GM12865 (cell line): ENCODE results near the gene ADAMTSL2.

Experiments
- DNase-seq: peaks from one replicate; pipeline ENCODE4 v3.0.0; 2010; ENCODE audit warnings: low read depth
- H3K4me3 ChIP-seq: 2 replicates; pipeline ENCODE4 v1.5.1; 2011; ENCODE audit warnings: mild to moderate bottlenecking, low read depth, low read length, control low read depth
- TF ChIP-seq, protein P1 (sequence below): IDR thresholded peaks from 2 replicates; pipeline ENCODE4 v1.5.1; 2011; ENCODE audit warnings: low read length, control low read depth, low read depth, inconsistent platforms; ENCODE audit not compliant: insufficient read depth; ENCODE audit errors: missing control alignments

ADAMTSL2 gene

DNA sequence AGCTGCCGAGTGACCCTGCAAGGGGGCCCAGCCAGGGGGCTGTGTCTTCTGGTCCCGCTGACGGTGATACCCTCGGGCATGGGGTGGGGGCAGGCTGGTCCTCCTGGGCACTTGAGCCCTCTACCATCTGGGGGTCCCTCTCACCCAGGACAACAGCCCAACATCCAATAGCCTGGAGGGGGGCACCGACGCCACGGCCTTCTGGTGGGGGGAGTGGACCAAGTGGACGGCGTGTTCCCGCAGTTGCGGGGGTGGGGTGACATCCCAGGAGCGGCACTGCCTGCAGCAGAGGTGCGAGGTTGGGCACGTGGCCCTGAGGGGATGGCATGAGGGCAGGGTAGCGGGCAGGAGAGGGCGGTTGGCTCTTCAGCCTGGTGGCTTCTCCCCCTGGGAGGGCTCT lies 2.8 kb downstream of the ADAMTSL2 start:
- TF ChIP-seq, protein P1, sequence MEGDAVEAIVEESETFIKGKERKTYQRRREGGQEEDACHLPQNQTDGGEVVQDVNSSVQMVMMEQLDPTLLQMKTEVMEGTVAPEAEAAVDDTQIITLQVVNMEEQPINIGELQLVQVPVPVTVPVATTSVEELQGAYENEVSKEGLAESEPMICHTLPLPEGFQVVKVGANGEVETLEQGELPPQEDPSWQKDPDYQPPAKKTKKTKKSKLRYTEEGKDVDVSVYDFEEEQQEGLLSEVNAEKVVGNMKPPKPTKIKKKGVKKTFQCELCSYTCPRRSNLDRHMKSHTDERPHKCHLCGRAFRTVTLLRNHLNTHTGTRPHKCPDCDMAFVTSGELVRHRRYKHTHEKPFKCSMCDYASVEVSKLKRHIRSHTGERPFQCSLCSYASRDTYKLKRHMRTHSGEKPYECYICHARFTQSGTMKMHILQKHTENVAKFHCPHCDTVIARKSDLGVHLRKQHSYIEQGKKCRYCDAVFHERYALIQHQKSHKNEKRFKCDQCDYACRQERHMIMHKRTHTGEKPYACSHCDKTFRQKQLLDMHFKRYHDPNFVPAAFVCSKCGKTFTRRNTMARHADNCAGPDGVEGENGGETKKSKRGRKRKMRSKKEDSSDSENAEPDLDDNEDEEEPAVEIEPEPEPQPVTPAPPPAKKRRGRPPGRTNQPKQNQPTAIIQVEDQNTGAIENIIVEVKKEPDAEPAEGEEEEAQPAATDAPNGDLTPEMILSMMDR: no peak
- H3K4me3 ChIP-seq: no peak overlapping the region
- no peak for DNase-seq

DNA sequence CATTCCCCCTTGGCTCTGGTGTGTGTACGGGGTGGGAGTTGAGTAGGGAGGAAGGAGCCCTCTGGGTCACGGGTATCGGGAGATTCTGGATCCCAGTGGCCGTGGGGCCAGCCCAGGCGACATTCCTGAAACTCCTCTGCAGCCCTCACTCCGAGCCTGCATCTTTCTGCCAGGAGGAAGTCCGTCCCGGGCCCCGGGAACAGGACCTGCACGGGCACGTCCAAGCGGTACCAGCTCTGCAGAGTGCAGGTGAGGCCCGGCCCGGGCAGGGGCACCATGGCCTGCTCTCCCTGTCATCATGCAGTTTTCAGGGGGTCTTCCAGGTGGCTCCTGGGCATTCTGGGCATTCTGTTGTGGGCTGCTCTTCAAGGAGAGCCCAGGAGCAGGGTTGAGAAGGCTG lies 3.7 kb downstream of the ADAMTSL2 start:
- no peak for DNase-seq
- TF ChIP-seq, protein P1: no peak
- H3K4me3 ChIP-seq: no peak overlapping the region

DNA sequence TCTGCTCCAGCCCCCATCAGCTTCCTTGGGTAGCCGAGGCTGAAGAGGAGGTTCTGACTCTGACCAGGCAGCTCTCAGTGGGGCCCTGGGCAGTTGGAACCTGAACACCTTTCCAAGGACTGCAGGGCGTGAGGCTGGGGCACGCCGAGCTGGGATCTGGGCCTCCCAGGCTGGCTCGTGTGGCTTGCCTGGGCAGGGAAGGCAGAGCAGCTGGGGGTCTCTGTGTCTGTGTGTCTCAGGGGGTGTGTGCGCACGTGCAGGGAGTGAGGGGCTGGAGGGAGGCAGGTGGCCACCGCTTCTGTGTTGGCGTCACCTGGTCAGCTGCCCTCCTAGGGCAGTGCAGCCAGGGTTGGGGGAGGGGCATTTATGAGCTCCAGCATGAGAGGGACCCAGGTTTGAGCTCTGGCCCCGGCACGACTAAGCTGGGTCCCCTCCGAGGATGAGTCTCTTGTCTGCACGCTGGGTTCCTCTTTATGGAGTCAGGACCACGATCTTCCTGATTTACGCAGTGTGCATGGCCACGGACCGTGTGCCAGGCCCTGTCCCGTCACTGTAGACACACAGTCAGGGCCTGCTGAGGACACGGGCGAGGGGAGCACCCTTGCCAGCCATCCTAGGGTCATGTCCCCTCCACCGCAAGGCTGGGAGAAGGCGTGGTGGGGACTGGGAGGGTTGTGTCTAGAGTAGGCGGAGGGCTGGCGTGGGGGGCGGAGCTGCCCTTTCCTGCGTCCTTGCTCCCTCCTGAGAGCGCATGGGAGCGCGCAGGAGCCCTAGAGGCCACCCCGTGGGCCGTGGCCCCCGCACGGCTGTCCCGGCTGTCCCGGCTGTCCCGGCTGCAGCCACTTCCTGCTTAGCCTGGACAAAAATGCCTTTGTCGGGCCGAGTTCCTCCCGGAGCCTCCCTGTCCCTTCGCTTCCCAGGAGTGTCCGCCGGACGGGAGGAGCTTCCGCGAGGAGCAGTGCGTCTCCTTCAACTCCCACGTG lies 4.6 kb downstream of the ADAMTSL2 start:
- TF ChIP-seq, protein P1: no peak
- no peak overlapping the region for H3K4me3 ChIP-seq
- DNase-seq: no peak

DNA sequence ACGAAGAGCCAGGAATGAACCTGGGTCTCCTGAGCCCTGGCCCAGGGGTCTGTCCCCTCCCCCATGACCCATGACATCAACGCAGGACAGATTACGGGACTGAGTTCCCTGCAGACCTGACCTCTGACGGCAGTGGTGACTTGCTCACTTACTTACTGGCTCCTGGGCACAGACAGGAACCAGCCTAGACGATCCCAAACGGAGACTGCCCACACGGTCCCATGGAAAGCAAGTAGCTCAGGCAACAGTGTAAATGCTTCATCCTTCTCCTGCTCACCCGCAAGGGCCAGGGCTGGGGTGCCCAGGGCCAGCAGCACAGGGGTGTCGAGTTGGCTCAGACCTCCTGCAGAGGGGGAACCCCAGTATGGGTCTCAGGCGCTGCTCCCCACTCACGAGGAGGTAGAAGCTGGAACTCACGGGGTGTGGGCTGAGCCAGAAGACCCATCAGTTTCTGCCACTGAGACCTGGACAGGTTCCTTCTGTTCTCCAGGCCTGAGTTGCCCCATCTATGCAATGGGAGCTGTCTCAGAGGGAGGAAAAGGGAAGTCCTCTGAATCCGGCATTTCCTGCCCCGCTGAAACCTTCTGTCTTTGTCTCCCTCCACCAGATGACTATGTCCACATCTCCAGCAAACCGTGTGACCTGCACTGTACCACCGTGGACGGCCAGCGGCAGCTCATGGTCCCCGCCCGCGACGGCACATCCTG lies 5.6 kb downstream of the ADAMTSL2 start:
- no peak for DNase-seq
- H3K4me3 ChIP-seq: no peak overlapping the region
- TF ChIP-seq, protein P1: no peak

DNA sequence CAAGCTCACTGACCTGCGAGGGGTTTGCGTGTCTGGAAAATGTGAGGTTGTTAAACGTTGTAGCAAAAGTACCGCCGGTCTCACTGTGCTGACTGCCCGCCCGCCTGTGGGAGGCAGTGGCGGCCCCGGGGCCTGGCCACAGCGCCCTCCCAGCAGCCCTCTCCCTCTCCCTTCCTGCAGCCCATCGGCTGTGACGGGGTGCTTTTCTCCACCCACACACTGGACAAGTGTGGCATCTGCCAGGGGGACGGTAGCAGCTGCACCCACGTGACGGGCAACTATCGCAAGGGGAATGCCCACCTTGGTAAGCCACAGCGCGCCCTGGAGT lies 6.2 kb downstream of the ADAMTSL2 start:
- DNase-seq: peak; percentile 30
- TF ChIP-seq, protein P1: peak; percentile 18
- H3K4me3 ChIP-seq: no peak overlapping the region

DNA sequence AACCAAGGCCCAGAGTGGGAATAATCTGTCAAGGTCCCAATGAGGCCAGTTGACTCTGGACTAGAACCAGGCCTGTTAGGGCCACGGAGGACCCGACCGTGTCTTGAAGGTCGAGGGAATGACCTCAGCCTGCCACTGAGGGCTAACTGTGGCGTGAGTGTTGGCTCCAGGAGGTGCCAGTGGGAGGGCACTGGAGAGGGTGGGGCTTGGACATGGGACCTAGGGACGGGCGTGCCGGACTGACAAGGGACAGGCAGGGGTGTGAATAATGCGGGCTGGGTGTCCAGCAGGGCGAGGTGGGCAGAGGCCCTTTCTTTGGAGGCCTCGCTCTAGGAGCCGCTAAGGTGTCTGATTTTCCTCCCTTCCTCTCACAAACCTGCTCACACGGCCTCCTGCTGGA lies 7.5 kb downstream of the ADAMTSL2 start:
- no peak overlapping the region for H3K4me3 ChIP-seq
- TF ChIP-seq, protein P1: no peak

More for the DNA sequence above, 7.5 kb downstream of the ADAMTSL2 start:
- no peak for DNase-seq
